Suprapubic skin (tissue), 4 donors: ENCODE measurements around the gene RAD51AP1.

Experiments
- POLR2A ChIP-seq, 2 donors: fragments of 450-650 bp; IDR thresholded peaks; one replicate each; pipeline ENCODE4 v1.6.1; 2017; ENCODE audit warnings: antibody characterized with exemption in 2 of 2, mild to moderate bottlenecking in 2 of 2, moderate library complexity in 2 of 2
- POLR2AphosphoS5 ChIP-seq, 3 donors: sonication (generic); formaldehyde crosslinking; IDR thresholded peaks; one replicate each; pipeline ENCODE4 v1.6.1; 2017; ENCODE audit warnings: antibody characterized with exemption in 3 of 3
- TF ChIP-seq, protein P1 (sequence below), 2 donors: fragments of 200-600 bp in 1 of 2; fragments of 450-650 bp in 1 of 2; sonication (generic) in 1 of 2; IDR thresholded peaks; one replicate each; pipeline ENCODE4 v1.5.1; 2016 to 2019; ENCODE audit warnings: antibody characterized with exemption in 2 of 2, mild to moderate bottlenecking in 1 of 2, moderate library complexity in 1 of 2

DNA sequence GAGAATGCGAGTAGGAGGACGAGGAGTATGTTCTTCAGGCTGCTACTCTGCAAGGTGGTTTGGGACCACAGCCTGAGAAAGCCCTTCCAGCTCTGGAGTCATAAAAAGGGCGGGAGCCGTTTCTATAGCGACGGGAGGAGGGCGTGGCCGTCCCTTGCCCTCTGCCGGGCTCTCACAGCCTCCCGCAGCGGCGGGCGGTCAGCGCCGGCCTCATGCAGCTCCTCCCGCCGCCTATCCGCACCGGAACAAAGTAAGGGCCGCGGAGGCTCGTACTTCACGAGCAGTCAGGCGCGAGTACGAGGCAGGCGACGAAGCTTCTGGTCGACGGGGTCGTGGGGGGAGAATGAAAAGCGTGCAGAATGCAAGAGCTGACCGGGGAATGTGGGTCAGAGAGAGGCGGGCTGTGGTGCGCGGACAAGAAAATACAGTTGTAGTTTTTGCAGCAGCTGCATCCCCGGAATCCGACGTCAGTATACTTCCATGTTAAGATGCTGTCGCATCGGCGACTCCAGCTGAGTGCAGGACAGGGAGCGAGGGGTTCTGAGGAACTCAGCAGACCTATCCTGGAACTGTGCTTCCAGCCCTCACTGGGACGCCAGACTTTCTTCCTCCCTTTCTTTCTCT lies 23.5 kb downstream of the RAD51AP1 start, which contains the start of gene DYRK4:
- TF ChIP-seq, protein P1, sequence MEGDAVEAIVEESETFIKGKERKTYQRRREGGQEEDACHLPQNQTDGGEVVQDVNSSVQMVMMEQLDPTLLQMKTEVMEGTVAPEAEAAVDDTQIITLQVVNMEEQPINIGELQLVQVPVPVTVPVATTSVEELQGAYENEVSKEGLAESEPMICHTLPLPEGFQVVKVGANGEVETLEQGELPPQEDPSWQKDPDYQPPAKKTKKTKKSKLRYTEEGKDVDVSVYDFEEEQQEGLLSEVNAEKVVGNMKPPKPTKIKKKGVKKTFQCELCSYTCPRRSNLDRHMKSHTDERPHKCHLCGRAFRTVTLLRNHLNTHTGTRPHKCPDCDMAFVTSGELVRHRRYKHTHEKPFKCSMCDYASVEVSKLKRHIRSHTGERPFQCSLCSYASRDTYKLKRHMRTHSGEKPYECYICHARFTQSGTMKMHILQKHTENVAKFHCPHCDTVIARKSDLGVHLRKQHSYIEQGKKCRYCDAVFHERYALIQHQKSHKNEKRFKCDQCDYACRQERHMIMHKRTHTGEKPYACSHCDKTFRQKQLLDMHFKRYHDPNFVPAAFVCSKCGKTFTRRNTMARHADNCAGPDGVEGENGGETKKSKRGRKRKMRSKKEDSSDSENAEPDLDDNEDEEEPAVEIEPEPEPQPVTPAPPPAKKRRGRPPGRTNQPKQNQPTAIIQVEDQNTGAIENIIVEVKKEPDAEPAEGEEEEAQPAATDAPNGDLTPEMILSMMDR (IDR thresholded peaks at IDR 0.05), result no peak
- TF ChIP-seq POLR2A (IDR thresholded peaks at IDR 0.05) (no peak), POLR2AphosphoS5 (IDR thresholded peaks at IDR 0.05) (no peak)
